NT2/D1 (cell line): Measurements from ENCODE around the gene PRKRIP1.

ENCODE experiments used
- SUZ12 ChIP-seq: IDR thresholded peaks from 2 replicates; pipeline ENCODE4 v1.6.1; 2011; ENCODE audit not compliant: insufficient read length, insufficient read depth; ENCODE audit errors: extremely low read depth
- YY1 ChIP-seq: IDR thresholded peaks from 2 replicates; pipeline ENCODE4 v1.6.1; 2011; ENCODE audit not compliant: insufficient read length, insufficient read depth
- ZNF274 ChIP-seq: IDR thresholded peaks from 2 replicates; pipeline ENCODE4 v1.6.1; 2011; ENCODE audit warnings: mild to moderate bottlenecking, low read depth, low read length

- TF ChIP-seq ZNF274 (no peak), SUZ12 (no peak), YY1 (no peak)
These were observed 71.7 kb downstream of the PRKRIP1 start for GRCh38 chr7:102467581-102468477.
